H1 (cell line): ENCODE measurements around the gene PRRT1. TPM values are rescaled to one million over a fixed set of nuclear protein-coding genes. Genes with fewer than 3 reads are reported as not detected.

Experiments
- CTCF ChIA-PET: fragments of 300-600 bp; sonication (Branson Sonifier 250); formaldehyde crosslinking; loops from one replicate; lab custom pipeline; 2021; ENCODE audit not compliant: partially characterized antibody; lab: Charles Lee
- POLR2A ChIA-PET: fragments of 300-600 bp; sonication (Branson Sonifier 250); formaldehyde crosslinking; loops from one replicate; lab custom pipeline; 2021; ENCODE audit warnings: inconsistent platforms; ENCODE audit not compliant: partially characterized antibody; lab: Charles Lee
- DNase-seq, 2 experiments: peaks; one replicate each; pipeline versions ENCODE4 v3.0.0 to v3.0.0-alpha.2; 2010 to 2022; ENCODE audit warnings: low spot score in 2 of 2, low read depth in 1 of 2, mixed read lengths in 1 of 2
- FAIRE-seq: peaks from 2 replicates; lab custom pipeline; 2011; peaks lifted over from hg19 to GRCh38; lab: Jason Lieb, UNC
- H2AFZ ChIP-seq: 2 replicates; pipeline ENCODE4 v1.8.1; 2012; ENCODE audit warnings: low read length, inconsistent platforms
- H2AK5ac ChIP-seq: 2 replicates; pipeline ENCODE4 v1.6.1; 2013; ENCODE audit warnings: low read depth, low read length
- H2BK120ac ChIP-seq: replicated peaks from 2 replicates; pipeline ENCODE3; 2013; ENCODE audit warnings: low read depth, low read length, inconsistent platforms
- H2BK12ac ChIP-seq: 2 replicates; pipeline ENCODE4 v1.6.1; 2013; ENCODE audit warnings: low read depth, low read length
- H2BK15ac ChIP-seq: 2 replicates; pipeline ENCODE4 v1.6.1; 2013; ENCODE audit warnings: low read length
- H2BK20ac ChIP-seq: 2 replicates; pipeline ENCODE4 v1.6.1; 2013; ENCODE audit warnings: low read length
- H2BK5ac ChIP-seq: 2 replicates; pipeline ENCODE4 v1.6.1; 2013; ENCODE audit warnings: low read depth, low read length
- H3K14ac ChIP-seq: 2 replicates; pipeline ENCODE4 v1.6.1; 2013; ENCODE audit warnings: inconsistent platforms; ENCODE audit not compliant: insufficient read length
- H3K18ac ChIP-seq: 2 replicates; pipeline ENCODE4 v1.6.1; 2013; ENCODE audit warnings: low read length; ENCODE audit errors: extremely low read depth
- H3K23ac ChIP-seq: 2 replicates; pipeline ENCODE4 v1.6.1; 2013; ENCODE audit warnings: inconsistent platforms; ENCODE audit not compliant: insufficient read length
- H3K23me2 ChIP-seq: 2 replicates; pipeline ENCODE4 v1.6.1; 2013; ENCODE audit warnings: low read depth, low read length
- H3K27ac ChIP-seq: 2 replicates; pipeline ENCODE4 v1.6.1; 2011; ENCODE audit warnings: low read depth, low read length, inconsistent platforms
- H3K27me3 ChIP-seq, 4 experiments: replicated peaks in 1 of 4; 1 replicate in 1 of 4; 2 replicates in 3 of 4; pipeline versions ENCODE4 v1.6.1 to v1.8.1; 2011 to 2013; ENCODE audit warnings: low read length in 3 of 4, mild to moderate bottlenecking in 3 of 4, inconsistent platforms in 2 of 4, mixed read lengths in 2 of 4, moderate library complexity in 1 of 4; ENCODE audit not compliant: control insufficient read depth in 3 of 4, insufficient read depth in 3 of 4; ENCODE audit errors: extremely low read depth in 1 of 4
- H3K36me3 ChIP-seq, 4 experiments: 2 replicates each; pipeline versions ENCODE4 v1.6.1 to v1.8.1; 2011 to 2013; ENCODE audit warnings: mild to moderate bottlenecking in 4 of 4, low read length in 3 of 4, moderate library complexity in 2 of 4, control low read depth in 1 of 4, inconsistent platforms in 1 of 4; ENCODE audit not compliant: insufficient read depth in 4 of 4, control insufficient read depth in 2 of 4
- H3K4ac ChIP-seq: replicated peaks from 2 replicates; pipeline ENCODE3; 2013; ENCODE audit warnings: low read length, low read depth, mixed read lengths, inconsistent platforms; ENCODE audit not compliant: insufficient read length
- H3K4me1 ChIP-seq, 4 experiments: replicated peaks in 1 of 4; 1 replicate in 1 of 4; 2 replicates in 3 of 4; pipeline versions ENCODE4 v1.6.1 to v1.8.1; 2011 to 2013; ENCODE audit warnings: low read length in 3 of 4, inconsistent platforms in 2 of 4, mixed read lengths in 1 of 4; ENCODE audit not compliant: insufficient read depth in 4 of 4, control insufficient read depth in 3 of 4
- H3K4me2 ChIP-seq, 2 experiments: 2 replicates each; pipeline versions ENCODE4 v1.6.1 to v1.8.1; 2011 to 2013; ENCODE audit warnings: low read depth in 2 of 2, low read length in 2 of 2, control low read depth in 1 of 2, inconsistent platforms in 1 of 2, mild to moderate bottlenecking in 1 of 2; ENCODE audit not compliant: insufficient read depth in 1 of 2
- H3K4me3 ChIP-seq, 4 experiments: fragments of 200-600, 300-600 bp in 1 of 4; sonication (generic), shearing (Covaris generic), sonication (Bioruptor Twin) in 1 of 4; 2 replicates each; pipeline versions ENCODE4 v1.5.1 to v1.8.1; 2011 to 2016; ENCODE audit warnings: low read length in 4 of 4, low read depth in 3 of 4, control low read depth in 2 of 4, inconsistent platforms in 2 of 4, mild to moderate bottlenecking in 2 of 4, mixed read lengths in 1 of 4, moderate library complexity in 1 of 4; ENCODE audit not compliant: insufficient read depth in 2 of 4; ENCODE audit errors: extremely low read depth in 1 of 4
- H3K56ac ChIP-seq: replicated peaks from 2 replicates; pipeline ENCODE3; 2013; ENCODE audit warnings: low read depth, mild to moderate bottlenecking, mixed read lengths, low read length, inconsistent platforms; ENCODE audit not compliant: insufficient read length
- H3K79me1 ChIP-seq: 2 replicates; pipeline ENCODE4 v1.6.1; 2013; ENCODE audit warnings: low read depth, low read length, control low read depth
- H3K79me2 ChIP-seq, 2 experiments: 2 replicates each; pipeline versions ENCODE4 v1.6.1 to v1.8.1; 2012 to 2013; ENCODE audit warnings: low read length in 2 of 2, mild to moderate bottlenecking in 2 of 2, inconsistent platforms in 1 of 2; ENCODE audit not compliant: insufficient read depth in 2 of 2, control insufficient read depth in 1 of 2
- H3K9ac ChIP-seq, 4 experiments: replicated peaks in 1 of 4; 1 replicate in 1 of 4; 2 replicates in 3 of 4; pipeline versions ENCODE4 v1.6.1 to v1.8.1; 2011 to 2013; ENCODE audit warnings: low read depth in 3 of 4, low read length in 3 of 4, control low read depth in 2 of 4, mild to moderate bottlenecking in 2 of 4, moderate library complexity in 2 of 4, inconsistent platforms in 1 of 4; ENCODE audit errors: extremely low read depth in 1 of 4
- H3K9me3 ChIP-seq, 2 experiments: 2 replicates each; pipeline versions ENCODE4 v1.6.1 to v1.8.1; 2012 to 2013; ENCODE audit warnings: mild to moderate bottlenecking in 2 of 2, moderate library complexity in 2 of 2, control low read depth in 1 of 2, inconsistent platforms in 1 of 2, low read depth in 1 of 2, low read length in 1 of 2, mixed read lengths in 1 of 2; ENCODE audit not compliant: insufficient read depth in 2 of 2
- H4K20me1 ChIP-seq, 2 experiments: replicated peaks in 1 of 2; 2 replicates each; pipeline versions ENCODE3 to v1.8.1; 2011 to 2013; ENCODE audit warnings: inconsistent platforms in 2 of 2, low read length in 2 of 2, mild to moderate bottlenecking in 1 of 2; ENCODE audit not compliant: insufficient read depth in 2 of 2, control insufficient read depth in 1 of 2
- H4K5ac ChIP-seq: 2 replicates; pipeline ENCODE4 v1.6.1; 2013; ENCODE audit warnings: low read length, low read depth, mixed read lengths, inconsistent platforms; ENCODE audit not compliant: insufficient read length
- H4K8ac ChIP-seq: 2 replicates; pipeline ENCODE4 v1.8.0; 2013; ENCODE audit warnings: mild to moderate bottlenecking, moderate library complexity, low read length, inconsistent platforms; ENCODE audit not compliant: insufficient read depth; ENCODE audit errors: extremely low read depth
- H4K91ac ChIP-seq: replicated peaks from 2 replicates; pipeline ENCODE3; 2013; ENCODE audit warnings: low read length, mixed read lengths, inconsistent platforms; ENCODE audit not compliant: insufficient read length
- BACH1 ChIP-seq: IDR thresholded peaks from 2 replicates; pipeline ENCODE4 v1.6.1; 2012; ENCODE audit warnings: low read length, improper control_type of control experiment
- CEBPB ChIP-seq: IDR thresholded peaks from 2 replicates; pipeline ENCODE4 v1.6.1; 2012; ENCODE audit warnings: low read depth, low read length
- CREB1 ChIP-seq: IDR thresholded peaks from 2 replicates; pipeline ENCODE4 v1.6.1; 2012; ENCODE audit warnings: inconsistent platforms
- EP300 ChIP-seq, 2 experiments: IDR thresholded peaks; 1 replicate in 1 of 2; 2 replicates in 1 of 2; pipeline ENCODE4 v1.6.1; 2011 to 2012; ENCODE audit warnings: low read depth in 2 of 2, low read length in 2 of 2, mild to moderate bottlenecking in 2 of 2, borderline replicate concordance in 1 of 2, inconsistent platforms in 1 of 2, moderate library complexity in 1 of 2
- RNF2 ChIP-seq: fragments of 200-900, 300-1000 bp; sonication (generic); IDR thresholded peaks from 2 replicates; pipeline ENCODE4 v1.7.1; 2016; ENCODE audit warnings: borderline replicate concordance, low read depth, mild to moderate bottlenecking, antibody characterized with exemption, low read length; ENCODE audit not compliant: poor library complexity, severe bottlenecking; ENCODE audit errors: missing control alignments
- SAP30 ChIP-seq: fragments of 300-600 bp; sonication (generic); IDR thresholded peaks from 2 replicates; pipeline ENCODE4 v1.7.1; 2012; ENCODE audit warnings: low read length, moderate library complexity, mild to moderate bottlenecking, inconsistent platforms; ENCODE audit not compliant: insufficient read depth, insufficient replicate concordance
- SP1 ChIP-seq: IDR thresholded peaks from 2 replicates; pipeline ENCODE4 v1.6.1; 2011; ENCODE audit warnings: low read depth, low read length
- TAF7 ChIP-seq: optimal IDR thresholded peaks from 2 replicates; pipeline ENCODE3; 2011; ENCODE audit warnings: low read depth, mild to moderate bottlenecking, inconsistent platforms, low read length, moderate library complexity, borderline replicate concordance
- ZNF274 ChIP-seq: IDR thresholded peaks from 2 replicates; pipeline ENCODE4 v1.7.0; 2012; ENCODE audit warnings: low read length, borderline replicate concordance; ENCODE audit errors: extremely low read depth
- WGBS, 2 experiments: shearing (Covaris generic) in 1 of 2; methylation state at CpG; one replicate each; pipeline versions ENCODE4 v1.1.6 to v1.1.7; 2013 to 2015; ENCODE audit warnings: low lambda C conversion rate in 2 of 2, mixed read lengths in 2 of 2, inconsistent platforms in 1 of 2, low coverage in 1 of 2, missing lambda C conversion rate in 1 of 2; ENCODE audit not compliant: insufficient replicate concordance in 2 of 2, insufficient coverage in 1 of 2, insufficient read length in 1 of 2; ENCODE audit errors: extremely low coverage in 1 of 2, missing lambda C conversion rate in 1 of 2; 5-methylcytosine and 5-hydroxymethylcytosine counted together
- polyA plus RNA-seq, 7 experiments: library from polyadenylated mRNA; depleted of rRNA in 3 of 7; stranded (reverse) in 5 of 7; unstranded in 2 of 7; fragments of >200 nt in 5 of 7; fragments of 200-250 nt in 2 of 7; gene quantifications; 1 replicate in 5 of 7; 2 replicates in 1 of 7; 4 replicates in 1 of 7; pipeline versions ENCODE4 v1.2.1 to v1.2.3, GENCODE V29; 2011 to 2013; ENCODE audit warnings: missing spikeins in 2 of 7, mixed read lengths in 2 of 7
- total RNA-seq: library from RNA; stranded (reverse); fragmentation: NEBNext Ultra II Directional; extraction: Animal tissue kit (Norgen Biotek cat#: 25700); gene quantifications from 2 replicates; pipeline ENCODE4 v1.2.1, GENCODE V29; 2021

The PRRT1 gene
- total and polyA plus RNA-seq, 2 of the 8 experiments (the other 6 are each of a cell fraction or from before 2014, with no cell fraction given) = 0.71 to 2.8 TPM

DNA sequence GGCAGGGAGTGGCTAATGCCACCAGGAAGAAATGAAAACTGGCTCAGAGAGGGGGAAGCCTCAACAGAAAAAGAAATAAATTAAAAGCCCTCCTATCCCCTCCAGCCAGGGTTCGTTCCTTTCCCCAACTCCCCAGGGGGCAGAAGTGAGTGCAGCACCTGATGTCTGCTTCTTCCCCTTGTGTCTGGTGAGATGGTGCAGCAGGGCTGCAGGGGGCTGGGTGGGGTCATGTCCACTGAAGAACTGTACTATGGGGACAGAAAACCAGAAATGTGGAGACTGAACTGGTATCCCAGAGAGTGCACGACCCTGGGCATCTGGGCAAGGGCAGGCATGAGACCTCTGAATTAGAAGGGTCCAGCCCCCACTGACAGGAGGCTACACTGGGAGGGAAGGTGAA is 16.6 kb upstream of the PRRT1 start:
- Histone ChIP-seq H2AFZ (no peak overlapping the region), H2AK5ac (no peak overlapping the region), H2BK15ac (no peak overlapping the region), H2BK12ac (no peak overlapping the region), H3K4me3 (no peak overlapping the region)
- TF ChIP-seq SAP30 (no peak), SP1 (no peak), TAF7 (no peak), CREB1 (no peak), EP300 (IDR thresholded peaks at IDR 0.05; ENCODE audit: borderline replicate concordance in 1 of 2, low read depth in 2 of 2, low read length in 2 of 2) (no peak), ZNF274 (no peak), RNF2 (no peak), CEBPB (no peak), BACH1 (no peak)
- TF ChIP-seq, all 59 proteins: peak for 0
- ChIA-PET CTCF (interaction anchor here (1.1 to 6.7 kb wide), 6 partner anchors 10 to 54 kb away, joined by 3 to 72 read pairs (median 8); no protein-coding TSS in a partner anchor), POLR2A (interaction anchor here (0.9 to 6.8 kb wide), 10 partner anchors 8 to 198 kb away, joined by 3 to 49 read pairs (median 4); partner anchors contain the start of genes AGPAT1, FKBPL, PRRT1 and TNXB)
- DNase-seq = no peak
- no peak for FAIRE-seq
- Histone ChIP-seq H3K14ac (no peak overlapping the region), H3K4me2 (no peak overlapping the region), H4K20me1 (peaks cover 2 to 7% of the 10 kb centered on the region in 2 experiments), H3K4me1 (peaks cover 1 to 9% (median 3%) of the 10 kb centered on the region in 4 experiments; a peak in 5 of 7 replicates), H2BK5ac (no peak overlapping the region), H3K79me1 (no peaks in the 10 kb centered on the region; the same call in 1 of the 2 replicates), H3K9ac (no peak overlapping the region), H3K27ac (no peak overlapping the region), H3K4ac (no peak overlapping the region), H3K9me3 (no peaks in the 10 kb centered on the region), H4K91ac (no peak overlapping the region), H3K56ac (no peak overlapping the region), H3K23ac (no peak overlapping the region), H3K79me2 (peaks cover 0 to 13% of the 10 kb centered on the region in 2 experiments; a peak in 3 of 4 replicates), H3K36me3 (peaks cover 4 to 41% (median 32%) of the 10 kb centered on the region in 4 experiments), H2BK120ac (no peak overlapping the region), H3K18ac (no peak overlapping the region), H4K5ac (no peak overlapping the region), H4K8ac (no peak overlapping the region), H2BK20ac (no peak overlapping the region), H3K27me3 (no peaks in the 10 kb centered on the region), H3K23me2 (no peaks in the 10 kb centered on the region)
- WGBS, 2 experiments = 88% methylated on average over 2 of the region's 2 CpGs; no CpG with 5 or more reads in 1 of the 2 experiments
